ENCODE measurements around the gene ATF6B. TPM values are rescaled to one million over a fixed set of nuclear protein-coding genes. Genes with fewer than 3 reads are reported as not detected.
A peak's percentile ranks its signal among the peaks of the same experiment; 100 is the strongest.

The ATF6B gene
- total and polyA plus RNA-seq, 2 experiments from 2014 or later = 24.9 to 26.1 TPM

DNA sequence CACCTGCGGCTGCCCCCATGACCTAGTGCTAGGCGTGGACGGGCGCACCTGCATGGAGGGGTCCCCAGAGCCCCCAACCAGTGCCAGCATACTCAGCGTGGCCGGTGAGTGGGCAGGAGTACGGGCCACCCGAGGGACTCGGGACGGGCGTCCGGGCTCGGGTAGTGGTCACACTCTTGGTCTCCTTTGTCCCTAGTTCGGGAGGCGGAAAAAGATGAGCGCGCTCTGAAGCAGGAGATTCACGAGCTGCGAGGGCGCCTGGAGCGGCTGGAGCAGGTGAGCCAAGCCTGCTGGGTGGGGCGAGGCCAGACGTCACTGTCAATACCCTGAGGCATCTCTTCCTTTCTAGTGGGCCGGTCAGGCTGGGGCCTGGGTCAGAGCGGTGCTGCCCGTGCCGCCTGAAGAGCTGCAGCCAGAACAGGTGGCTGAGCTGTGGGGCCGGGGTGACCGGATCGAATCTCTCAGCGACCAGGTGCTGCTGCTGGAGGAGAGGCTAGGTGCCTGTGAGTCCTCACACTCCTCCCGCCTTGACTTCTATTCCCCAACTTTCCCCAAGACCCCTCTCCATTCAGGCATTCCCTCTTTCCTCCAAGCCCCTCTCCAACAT lies 39.2 kb upstream of the ATF6B start:
- Histone ChIP-seq H3K79me2 (replicated peaks; ENCODE audit: insufficient read depth) (peaks cover 6% of the 10 kb centered on the region; the same call in 1 of the 2 replicates), H2AFZ (no peak overlapping the region), H3K27ac (ENCODE audit: low read depth) (peak overlapping the region; percentile 87), H3K27me3 (ENCODE audit: insufficient read depth) (no peaks in the 10 kb centered on the region), H3K4me1 (ENCODE audit: insufficient read depth) (peaks cover 12% of the 10 kb centered on the region), H3K4me3 (peak overlapping the region; percentile 64), H4K20me1 (replicated peaks; ENCODE audit: insufficient read depth) (peaks cover 9% of the 10 kb centered on the region; the same call in 1 of the 2 replicates), H3K36me3 (ENCODE audit: insufficient read depth) (no peaks in the 10 kb centered on the region; the same call in 1 of the 2 replicates), H3K4me2 (peak overlapping the region; percentile 89), H3F3A (replicated peaks; ENCODE audit: low read depth) (peaks cover 12% of the 10 kb centered on the region), H3K9me2 (ENCODE audit: insufficient read depth) (no peaks in the 10 kb centered on the region)
- H3K4me3 Mint-ChIP-seq = no peak overlapping the region; the same call in 2 of the 3 replicates
- peaks cover 68% of the 10 kb centered on the region for H3K36me3 Mint-ChIP-seq (ENCODE audit: low read depth)
- H3K9me3 Mint-ChIP-seq = no peaks in the 10 kb centered on the region
- ATAC-seq (peak; percentile 53), DNase-seq (ENCODE audit: low spot score) (peak; percentile 75)
- H3K27ac Mint-ChIP-seq = peak overlapping the region; percentile 81
- no peak for TF ChIP-seq ZNF114 (CRISPR knock-in tag; IDR thresholded peaks at IDR 0.05)
- no peak for TF ChIP-seq POLR2AphosphoS5 (IDR thresholded peaks at IDR 0.05; ENCODE audit: low read depth)
- TF ChIP-seq CTCF (conservative IDR thresholded peaks at IDR 0.05; ENCODE audit: low read depth in 2 of 2) = no peak
- TF ChIP-seq NANOG (IDR thresholded peaks at IDR 0.05; ENCODE audit: borderline replicate concordance) = no peak
- TF ChIP-seq ETS1 (IDR thresholded peaks at IDR 0.05) = no peak
- TF ChIP-seq EZH2phosphoT487 (IDR thresholded peaks at IDR 0.05; ENCODE audit: unreplicated experiment) = no peak
- no peak for TF ChIP-seq CREB1 (CRISPR knock-in tag; IDR thresholded peaks at IDR 0.05; ENCODE audit: low read depth)
- no peak for TF ChIP-seq STAT1 (IDR thresholded peaks at IDR 0.05; ENCODE audit: unreplicated experiment)
- no peak for TF ChIP-seq EZH2 (IDR thresholded peaks at IDR 0.05; ENCODE audit: low read depth, unreplicated experiment)
- TF ChIP-seq, protein P1, sequence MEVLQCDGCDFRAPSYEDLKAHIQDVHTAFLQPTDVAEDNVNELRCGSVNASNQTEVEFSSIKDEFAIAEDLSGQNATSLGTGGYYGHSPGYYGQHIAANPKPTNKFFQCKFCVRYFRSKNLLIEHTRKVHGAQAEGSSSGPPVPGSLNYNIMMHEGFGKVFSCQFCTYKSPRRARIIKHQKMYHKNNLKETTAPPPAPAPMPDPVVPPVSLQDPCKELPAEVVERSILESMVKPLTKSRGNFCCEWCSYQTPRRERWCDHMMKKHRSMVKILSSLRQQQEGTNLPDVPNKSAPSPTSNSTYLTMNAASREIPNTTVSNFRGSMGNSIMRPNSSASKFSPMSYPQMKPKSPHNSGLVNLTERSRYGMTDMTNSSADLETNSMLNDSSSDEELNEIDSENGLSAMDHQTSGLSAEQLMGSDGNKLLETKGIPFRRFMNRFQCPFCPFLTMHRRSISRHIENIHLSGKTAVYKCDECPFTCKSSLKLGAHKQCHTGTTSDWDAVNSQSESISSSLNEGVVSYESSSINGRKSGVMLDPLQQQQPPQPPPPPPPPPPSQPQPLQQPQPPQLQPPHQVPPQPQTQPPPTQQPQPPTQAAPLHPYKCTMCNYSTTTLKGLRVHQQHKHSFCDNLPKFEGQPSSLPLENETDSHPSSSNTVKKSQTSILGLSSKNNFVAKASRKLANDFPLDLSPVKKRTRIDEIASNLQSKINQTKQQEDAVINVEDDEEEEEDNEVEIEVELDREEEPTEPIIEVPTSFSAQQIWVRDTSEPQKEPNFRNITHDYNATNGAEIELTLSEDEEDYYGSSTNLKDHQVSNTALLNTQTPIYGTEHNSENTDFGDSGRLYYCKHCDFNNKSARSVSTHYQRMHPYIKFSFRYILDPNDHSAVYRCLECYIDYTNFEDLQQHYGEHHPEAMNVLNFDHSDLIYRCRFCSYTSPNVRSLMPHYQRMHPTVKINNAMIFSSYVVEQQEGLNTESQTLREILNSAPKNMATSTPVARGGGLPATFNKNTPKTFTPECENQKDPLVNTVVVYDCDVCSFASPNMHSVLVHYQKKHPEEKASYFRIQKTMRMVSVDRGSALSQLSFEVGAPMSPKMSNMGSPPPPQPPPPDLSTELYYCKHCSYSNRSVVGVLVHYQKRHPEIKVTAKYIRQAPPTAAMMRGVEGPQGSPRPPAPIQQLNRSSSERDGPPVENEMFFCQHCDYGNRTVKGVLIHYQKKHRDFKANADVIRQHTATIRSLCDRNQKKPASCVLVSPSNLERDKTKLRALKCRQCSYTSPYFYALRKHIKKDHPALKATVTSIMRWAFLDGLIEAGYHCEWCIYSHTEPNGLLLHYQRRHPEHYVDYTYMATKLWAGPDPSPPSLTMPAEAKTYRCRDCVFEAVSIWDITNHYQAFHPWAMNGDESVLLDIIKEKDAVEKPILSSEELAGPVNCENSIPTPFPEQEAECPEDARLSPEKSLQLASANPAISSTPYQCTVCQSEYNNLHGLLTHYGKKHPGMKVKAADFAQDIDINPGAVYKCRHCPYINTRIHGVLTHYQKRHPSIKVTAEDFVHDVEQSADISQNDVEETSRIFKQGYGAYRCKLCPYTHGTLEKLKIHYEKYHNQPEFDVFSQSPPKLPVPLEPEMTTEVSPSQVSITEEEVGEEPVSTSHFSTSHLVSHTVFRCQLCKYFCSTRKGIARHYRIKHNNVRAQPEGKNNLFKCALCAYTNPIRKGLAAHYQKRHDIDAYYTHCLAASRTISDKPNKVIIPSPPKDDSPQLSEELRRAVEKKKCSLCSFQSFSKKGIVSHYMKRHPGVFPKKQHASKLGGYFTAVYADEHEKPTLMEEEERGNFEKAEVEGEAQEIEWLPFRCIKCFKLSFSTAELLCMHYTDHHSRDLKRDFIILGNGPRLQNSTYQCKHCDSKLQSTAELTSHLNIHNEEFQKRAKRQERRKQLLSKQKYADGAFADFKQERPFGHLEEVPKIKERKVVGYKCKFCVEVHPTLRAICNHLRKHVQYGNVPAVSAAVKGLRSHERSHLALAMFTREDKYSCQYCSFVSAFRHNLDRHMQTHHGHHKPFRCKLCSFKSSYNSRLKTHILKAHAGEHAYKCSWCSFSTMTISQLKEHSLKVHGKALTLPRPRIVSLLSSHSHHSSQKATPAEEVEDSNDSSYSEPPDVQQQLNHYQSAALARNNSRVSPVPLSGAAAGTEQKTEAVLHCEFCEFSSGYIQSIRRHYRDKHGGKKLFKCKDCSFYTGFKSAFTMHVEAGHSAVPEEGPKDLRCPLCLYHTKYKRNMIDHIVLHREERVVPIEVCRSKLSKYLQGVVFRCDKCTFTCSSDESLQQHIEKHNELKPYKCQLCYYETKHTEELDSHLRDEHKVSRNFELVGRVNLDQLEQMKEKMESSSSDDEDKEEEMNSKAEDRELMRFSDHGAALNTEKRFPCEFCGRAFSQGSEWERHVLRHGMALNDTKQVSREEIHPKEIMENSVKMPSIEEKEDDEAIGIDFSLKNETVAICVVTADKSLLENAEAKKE (CRISPR knock-in tag; IDR thresholded peaks at IDR 0.05) = no peak
- TF ChIP-seq ZNF331 (CRISPR knock-in tag; IDR thresholded peaks at IDR 0.05; ENCODE audit: low read depth) = no peak
- TF ChIP-seq, protein P2, sequence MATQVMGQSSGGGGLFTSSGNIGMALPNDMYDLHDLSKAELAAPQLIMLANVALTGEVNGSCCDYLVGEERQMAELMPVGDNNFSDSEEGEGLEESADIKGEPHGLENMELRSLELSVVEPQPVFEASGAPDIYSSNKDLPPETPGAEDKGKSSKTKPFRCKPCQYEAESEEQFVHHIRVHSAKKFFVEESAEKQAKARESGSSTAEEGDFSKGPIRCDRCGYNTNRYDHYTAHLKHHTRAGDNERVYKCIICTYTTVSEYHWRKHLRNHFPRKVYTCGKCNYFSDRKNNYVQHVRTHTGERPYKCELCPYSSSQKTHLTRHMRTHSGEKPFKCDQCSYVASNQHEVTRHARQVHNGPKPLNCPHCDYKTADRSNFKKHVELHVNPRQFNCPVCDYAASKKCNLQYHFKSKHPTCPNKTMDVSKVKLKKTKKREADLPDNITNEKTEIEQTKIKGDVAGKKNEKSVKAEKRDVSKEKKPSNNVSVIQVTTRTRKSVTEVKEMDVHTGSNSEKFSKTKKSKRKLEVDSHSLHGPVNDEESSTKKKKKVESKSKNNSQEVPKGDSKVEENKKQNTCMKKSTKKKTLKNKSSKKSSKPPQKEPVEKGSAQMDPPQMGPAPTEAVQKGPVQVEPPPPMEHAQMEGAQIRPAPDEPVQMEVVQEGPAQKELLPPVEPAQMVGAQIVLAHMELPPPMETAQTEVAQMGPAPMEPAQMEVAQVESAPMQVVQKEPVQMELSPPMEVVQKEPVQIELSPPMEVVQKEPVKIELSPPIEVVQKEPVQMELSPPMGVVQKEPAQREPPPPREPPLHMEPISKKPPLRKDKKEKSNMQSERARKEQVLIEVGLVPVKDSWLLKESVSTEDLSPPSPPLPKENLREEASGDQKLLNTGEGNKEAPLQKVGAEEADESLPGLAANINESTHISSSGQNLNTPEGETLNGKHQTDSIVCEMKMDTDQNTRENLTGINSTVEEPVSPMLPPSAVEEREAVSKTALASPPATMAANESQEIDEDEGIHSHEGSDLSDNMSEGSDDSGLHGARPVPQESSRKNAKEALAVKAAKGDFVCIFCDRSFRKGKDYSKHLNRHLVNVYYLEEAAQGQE (IDR thresholded peaks at IDR 0.05; ENCODE audit: unreplicated experiment) = no peak
- H3K4me1 Mint-ChIP-seq = peaks cover 20% of the 10 kb centered on the region
- peaks cover 10% of the 10 kb centered on the region for H3K27me3 Mint-ChIP-seq (ENCODE audit: insufficient read depth, low read depth, poor library complexity)

All from GM23338 (cell line).